Subcutaneous adipose tissue (tissue), 4 donors: ENCODE results near the gene UQCRC2. TPM values are rescaled to one million over a fixed set of nuclear protein-coding genes. Genes with fewer than 3 reads are reported as not detected.

Experiments used
- CTCF ChIP-seq: fragments of 450-650 bp; IDR thresholded peaks from one replicate; pipeline ENCODE4 v1.5.1; 2016; ENCODE audit warnings: low read depth, mild to moderate bottlenecking, control low read depth, antibody characterized with exemption, moderate library complexity
- total RNA-seq, 4 donors: library from RNA; depleted of rRNA; stranded (reverse); fragments of >200 nt; gene quantifications; one replicate each; pipeline ENCODE4 v1.1.0, GENCODE V29; 2016

UQCRC2 gene
- total RNA-seq, 4 donors from 2014 or later, result 139 to 149 (median 144) TPM

DNA sequence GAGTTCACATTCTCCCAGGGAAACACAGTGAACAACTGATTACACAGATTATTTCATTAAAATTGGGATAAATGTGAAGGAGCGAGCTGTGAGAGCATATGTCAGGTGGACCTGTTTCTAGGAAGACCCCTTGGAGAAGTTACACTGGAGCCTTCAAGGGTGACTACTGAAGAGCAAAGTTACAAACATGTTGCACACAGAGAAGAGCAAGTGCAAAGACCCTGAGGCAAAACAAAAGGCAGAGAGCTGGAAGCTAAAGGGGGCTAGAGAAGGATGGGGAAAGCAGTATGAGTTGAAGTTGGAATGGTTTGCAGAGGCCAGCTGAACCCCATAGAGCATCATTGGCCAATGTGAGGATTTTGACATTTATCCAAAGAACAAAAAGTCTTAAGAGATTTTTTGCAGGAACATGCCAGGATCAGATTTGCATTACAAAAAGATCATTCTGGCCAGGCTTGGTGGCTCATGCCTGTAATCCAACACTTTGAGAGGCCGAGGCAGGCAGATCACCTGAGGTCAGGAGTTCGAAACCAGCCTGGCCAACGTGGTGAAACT lies 33.6 kb downstream of the UQCRC2 start:
- no peak for TF ChIP-seq CTCF

DNA sequence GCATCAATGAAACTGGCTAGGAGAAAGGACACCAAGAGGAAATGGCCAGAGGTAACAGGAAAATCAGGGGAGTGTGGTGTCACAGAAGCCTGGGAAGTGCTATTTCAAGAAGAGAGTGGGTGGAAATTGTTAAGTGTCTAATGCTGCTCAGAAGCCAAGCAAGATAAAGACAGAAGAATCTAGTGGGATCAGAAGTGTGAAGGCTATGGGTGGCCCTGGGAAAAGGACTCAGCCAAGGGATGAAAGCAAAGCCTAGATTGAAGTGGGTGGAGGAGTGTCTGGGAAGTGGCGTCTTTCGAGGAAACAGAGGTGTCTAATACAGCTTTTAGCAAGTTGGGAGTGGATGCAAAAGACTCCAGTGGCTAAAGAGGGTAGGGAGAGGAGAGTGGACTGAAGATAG lies 34.3 kb downstream of the UQCRC2 start:
- TF ChIP-seq CTCF, result no peak

DNA sequence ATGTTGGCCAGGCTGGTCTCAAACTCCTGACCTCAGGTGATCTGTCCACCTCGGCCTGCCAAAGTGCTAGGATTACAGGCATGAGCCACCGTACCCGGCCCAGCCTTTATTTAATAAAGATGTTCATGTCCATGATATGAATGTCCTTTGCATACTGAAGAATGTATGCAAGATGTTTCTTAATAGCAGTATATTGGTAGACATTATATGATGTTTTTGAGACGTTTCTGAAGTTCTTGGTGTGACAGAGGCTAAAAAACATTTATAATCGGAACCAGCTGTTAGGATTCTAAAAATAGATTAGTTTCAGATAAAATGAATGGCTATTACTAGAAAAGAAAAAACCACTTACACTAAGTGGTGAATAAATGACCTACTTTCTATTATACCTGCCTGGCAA lies 36.0 kb downstream of the UQCRC2 start:
- TF ChIP-seq CTCF, result no peak

- TF ChIP-seq CTCF, result no peak
Measured at GRCh38 chr16:21989751-21990150, 36.6 kb downstream of the UQCRC2 start.

DNA sequence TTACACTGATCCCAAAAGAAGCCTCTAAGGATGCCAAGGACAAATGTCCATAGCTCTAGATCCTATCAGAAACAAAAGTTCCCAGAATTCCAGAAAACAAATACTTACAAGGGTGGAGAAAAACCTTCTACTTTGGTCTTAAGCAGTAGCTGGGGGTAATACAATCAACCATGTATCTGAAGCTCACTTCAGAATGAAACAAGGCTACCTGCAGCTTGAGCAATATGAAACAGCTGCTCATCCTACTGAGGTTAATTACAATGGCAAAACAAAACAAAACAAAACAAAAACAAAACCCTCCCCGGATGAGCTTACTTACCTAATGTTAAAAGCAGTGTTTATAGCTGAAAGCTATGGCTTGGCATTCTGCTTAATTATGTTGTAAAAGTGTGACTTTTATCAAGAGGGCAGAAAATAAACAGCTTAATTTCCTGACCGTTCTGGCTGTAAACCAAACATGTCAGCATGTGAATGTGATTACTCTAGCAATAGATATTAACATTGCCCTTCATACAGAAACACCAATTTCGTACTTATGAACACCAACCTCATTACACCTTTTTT lies 37.3 kb downstream of the UQCRC2 start:
- TF ChIP-seq CTCF, result no peak

DNA sequence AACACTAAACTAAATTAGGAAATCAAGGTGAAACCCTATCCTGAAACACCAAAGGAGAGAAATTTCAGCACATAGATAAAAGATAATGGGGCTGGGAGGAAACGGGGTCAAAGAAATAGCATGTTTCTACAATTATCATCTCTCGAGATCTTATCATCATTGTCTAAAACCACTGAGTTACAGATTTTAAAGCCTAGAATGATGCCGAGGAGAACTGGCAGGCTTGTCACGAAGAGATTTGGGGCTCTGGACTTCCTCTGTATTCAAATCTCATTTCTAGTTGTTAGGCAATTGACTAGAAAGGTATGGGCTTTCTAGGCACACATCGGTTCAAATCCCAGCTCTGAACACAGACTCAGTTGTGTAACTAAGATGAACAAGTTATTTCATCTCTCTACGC lies 38.5 kb downstream of the UQCRC2 start:
- TF ChIP-seq CTCF, result no peak

DNA sequence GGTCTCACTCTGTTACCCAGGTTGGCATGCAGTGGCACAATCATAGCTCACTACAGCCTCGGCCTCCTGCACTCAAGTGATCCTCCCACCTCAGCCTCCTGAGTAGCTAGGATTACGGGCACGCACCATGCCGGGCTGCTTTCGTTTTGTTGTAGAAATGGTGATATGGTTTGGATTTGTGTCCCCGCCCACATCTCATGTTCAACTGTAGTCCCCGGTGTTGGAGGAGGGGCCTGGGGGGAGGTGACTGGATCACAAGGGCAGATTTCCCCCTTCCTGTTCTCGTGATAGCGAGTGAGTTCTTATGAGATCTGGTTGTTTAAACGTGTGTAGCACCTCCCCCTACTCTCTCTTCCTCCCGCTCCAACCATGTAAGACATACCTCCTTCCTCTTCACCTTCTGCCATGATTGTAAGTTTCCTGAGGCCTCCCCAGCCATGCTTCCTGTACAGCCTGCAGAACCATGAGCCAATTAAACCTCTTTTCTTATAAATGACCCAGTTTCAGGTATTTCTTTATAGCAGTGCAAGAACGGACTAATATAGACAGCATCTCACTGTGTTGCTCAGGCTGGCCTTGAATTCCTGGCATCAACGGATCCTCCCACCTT lies 41.8 kb downstream of the UQCRC2 start:
- no peak for TF ChIP-seq CTCF
